SU-DHL-6 (cell line): Measurements from ENCODE around the gene DOCK1.

Experiments used
- H2AFZ ChIP-seq: fragments of 200-600 bp; sonication (generic); 2 replicates; pipeline ENCODE4 v1.6.1; 2014; ENCODE audit warnings: low read depth, mild to moderate bottlenecking, moderate library complexity, mixed read lengths, antibody characterized with exemption, low read length; ENCODE audit not compliant: severe bottlenecking
- H3F3A ChIP-seq: fragments of 200-600 bp; shearing (Covaris generic); 2 replicates; pipeline ENCODE4 v1.6.0; 2016; ENCODE audit warnings: antibody characterized with exemption, mild to moderate bottlenecking; ENCODE audit not compliant: insufficient read depth
- H3K27ac ChIP-seq: fragments of 200-600 bp; sonication (generic); 2 replicates; pipeline ENCODE4 v1.5.1; 2016; ENCODE audit warnings: low read depth, mild to moderate bottlenecking, low read length, moderate library complexity, mixed read lengths
- H3K27me3 ChIP-seq: fragments of 200-600 bp; sonication (generic), shearing (Covaris generic); 2 replicates; pipeline ENCODE4 v1.6.0; 2014; ENCODE audit warnings: mild to moderate bottlenecking, low read length
- H3K36me3 ChIP-seq: fragments of 200-600 bp; sonication (generic); 2 replicates; pipeline ENCODE4 v1.6.1; 2014; ENCODE audit warnings: mild to moderate bottlenecking, low read length, mixed read lengths
- H3K4me2 ChIP-seq: fragments of 300-600, 200-600 bp; shearing (Covaris generic), sonication (generic); 2 replicates; pipeline ENCODE4 v1.6.0; 2014; ENCODE audit warnings: low read length, low read depth, mild to moderate bottlenecking; ENCODE audit not compliant: poor library complexity, severe bottlenecking
- H3K4me3 ChIP-seq: fragments of 200-600 bp; sonication (generic); 2 replicates; pipeline ENCODE4 v1.5.1; 2014; ENCODE audit warnings: antibody characterized with exemption, low read length, mild to moderate bottlenecking, mixed read lengths; ENCODE audit not compliant: insufficient read depth, poor library complexity, severe bottlenecking
- H3K79me2 ChIP-seq: fragments of 200-600 bp; sonication (generic); 2 replicates; pipeline ENCODE4 v1.6.1; 2014; ENCODE audit warnings: mild to moderate bottlenecking, low read length, moderate library complexity; ENCODE audit not compliant: insufficient read depth
- H3K9ac ChIP-seq: fragments of 200-600 bp; sonication (generic); 2 replicates; pipeline ENCODE4 v1.7.0; 2014; ENCODE audit warnings: mild to moderate bottlenecking, low read length
- H3K9me2 ChIP-seq: fragments of 200-600 bp; sonication (generic); replicated peaks from 2 replicates; pipeline ENCODE4 v1.6.1; 2014; ENCODE audit warnings: low read length; ENCODE audit not compliant: insufficient read depth
- H3K9me3 ChIP-seq: fragments of 200-600 bp; sonication (generic); 2 replicates; pipeline ENCODE4 v1.6.1; 2014; ENCODE audit warnings: low read length, mixed read lengths; ENCODE audit not compliant: insufficient read depth
- H4K20me1 ChIP-seq: fragments of 200-600 bp; sonication (generic); 2 replicates; pipeline ENCODE4 v1.6.1; 2014; ENCODE audit warnings: low read depth, mild to moderate bottlenecking, antibody characterized with exemption, low read length, moderate library complexity, mixed read lengths
- CTCF ChIP-seq: fragments of 200-600 bp; sonication (generic); IDR thresholded peaks from one replicate; pipeline ENCODE4 v1.5.1; 2017; ENCODE audit warnings: antibody characterized with exemption, mild to moderate bottlenecking, low read length, moderate library complexity; ENCODE audit not compliant: insufficient read depth, poor library complexity, severe bottlenecking
- EZH2phosphoT487 ChIP-seq: fragments of 200-600 bp; sonication (generic), shearing (Covaris generic); conservative IDR thresholded peaks from 2 replicates; pipeline ENCODE4 v1.6.1; 2018; ENCODE audit warnings: mild to moderate bottlenecking, antibody characterized with exemption, low read length, moderate library complexity, mixed read lengths

Gene DOCK1

GRCh38 chr10:127464561-127464960, 559.3 kb downstream of the DOCK1 start:
- Histone ChIP-seq H3K9me3 (no peaks in the 10 kb centered on the region), H3F3A (no peaks in the 10 kb centered on the region), H3K4me3 (no peak overlapping the region), H3K27ac (no peak overlapping the region), H3K9me2 (no peaks in the 10 kb centered on the region), H4K20me1 (no peaks in the 10 kb centered on the region), H3K79me2 (no peaks in the 10 kb centered on the region), H3K4me2 (no peak overlapping the region), H3K9ac (no peak overlapping the region), H3K27me3 (no peaks in the 10 kb centered on the region), H3K36me3 (no peaks in the 10 kb centered on the region), H2AFZ (no peak overlapping the region)
- TF ChIP-seq EZH2phosphoT487 (no peak), CTCF (no peak)

GRCh38 chr10:127467811-127468210, 562.6 kb downstream of the DOCK1 start:
- Histone ChIP-seq H3K36me3 (no peaks in the 10 kb centered on the region), H3K27ac (no peak overlapping the region), H3K79me2 (no peaks in the 10 kb centered on the region), H4K20me1 (no peaks in the 10 kb centered on the region), H3K9ac (no peak overlapping the region), H3K27me3 (no peaks in the 10 kb centered on the region), H3K9me3 (no peaks in the 10 kb centered on the region), H3K9me2 (no peaks in the 10 kb centered on the region), H3K4me3 (no peak overlapping the region), H2AFZ (no peak overlapping the region), H3K4me2 (no peak overlapping the region), H3F3A (no peaks in the 10 kb centered on the region)
- TF ChIP-seq EZH2phosphoT487, result no peak
- no peak for TF ChIP-seq CTCF

GRCh38 chr10:127468632-127469031, 563.4 kb downstream of the DOCK1 start:
- no peaks in the 10 kb centered on the region for H3F3A ChIP-seq
- no peaks in the 10 kb centered on the region for H3K9me3 ChIP-seq
- H3K27me3 ChIP-seq, result no peaks in the 10 kb centered on the region
- H3K9me2 ChIP-seq, result no peaks in the 10 kb centered on the region
- H3K4me2 ChIP-seq, result no peak overlapping the region
- no peaks in the 10 kb centered on the region for H3K79me2 ChIP-seq
- no peak overlapping the region for H3K4me3 ChIP-seq
- H3K9ac ChIP-seq, result no peak overlapping the region
- H3K36me3 ChIP-seq, result no peaks in the 10 kb centered on the region
- no peak overlapping the region for H3K27ac ChIP-seq
- TF ChIP-seq CTCF, result no peak
- no peaks in the 10 kb centered on the region for H4K20me1 ChIP-seq
- H2AFZ ChIP-seq, result no peak overlapping the region

- H3K36me3 ChIP-seq, result no peaks in the 10 kb centered on the region
- no peak overlapping the region for H3K27ac ChIP-seq
- TF ChIP-seq CTCF (no peak), EZH2phosphoT487 (no peak)
- no peak overlapping the region for H2AFZ ChIP-seq
- no peaks in the 10 kb centered on the region for H3K9me3 ChIP-seq
- H3K9ac ChIP-seq, result no peak overlapping the region
- no peaks in the 10 kb centered on the region for H3K9me2 ChIP-seq
- no peak overlapping the region for H3K4me2 ChIP-seq
- H3K4me3 ChIP-seq, result no peak overlapping the region
- H3F3A ChIP-seq, result no peaks in the 10 kb centered on the region
- H3K27me3 ChIP-seq, result no peaks in the 10 kb centered on the region
- no peaks in the 10 kb centered on the region for H4K20me1 ChIP-seq
- H3K79me2 ChIP-seq, result no peaks in the 10 kb centered on the region
Measured at GRCh38 chr10:127470911-127471310, 565.7 kb downstream of the DOCK1 start.
